ENCODE results near the gene CALCB.

Gene CALCB

GRCh38 chr11:15108592-15109130 lies 35.3 kb downstream of the CALCB start:
- H3K36me3 ChIP-seq (ENCODE audit: control insufficient read depth, insufficient read depth, low read length, severe bottlenecking): no peaks in the 10 kb centered on the region
- H3K27me3 ChIP-seq (replicated peaks; ENCODE audit: control insufficient read depth, insufficient read depth, low read length): no peaks in the 10 kb centered on the region
- no peak for DNase-seq (ENCODE audit: low read depth)
- no peaks in the 10 kb centered on the region for H3K9me3 ChIP-seq (ENCODE audit: control insufficient read depth, low read length)
- no peak overlapping the region for H3K4me3 ChIP-seq (ENCODE audit: low read length)
- peaks cover 13% of the 10 kb centered on the region for H3K4me1 ChIP-seq (ENCODE audit: control insufficient read depth, insufficient read depth, low read length)
- no peak overlapping the region for H3K9ac ChIP-seq (ENCODE audit: low read length)

- Histone ChIP-seq H3K4me3 (ENCODE audit: low read length) (no peak overlapping the region), H3K9ac (ENCODE audit: low read length) (no peak overlapping the region), H3K4me1 (ENCODE audit: control insufficient read depth, insufficient read depth, low read length) (peaks cover 13% of the 10 kb centered on the region), H3K36me3 (ENCODE audit: control insufficient read depth, insufficient read depth, low read length, severe bottlenecking) (no peaks in the 10 kb centered on the region), H3K9me3 (ENCODE audit: control insufficient read depth, low read length) (no peaks in the 10 kb centered on the region), H3K27me3 (replicated peaks; ENCODE audit: control insufficient read depth, insufficient read depth, low read length) (no peaks in the 10 kb centered on the region)
- DNase-seq (ENCODE audit: low read depth): no peak
Observed at GRCh38 chr11:15109602-15110001, 36.2 kb downstream of the CALCB start.

GRCh38 chr11:15111215-15111614 lies 37.8 kb downstream of the CALCB start:
- DNase-seq (ENCODE audit: low read depth): no peak
- no peak overlapping the region for H3K9ac ChIP-seq (ENCODE audit: low read length)
- peaks cover 16% of the 10 kb centered on the region for H3K4me1 ChIP-seq (ENCODE audit: control insufficient read depth, insufficient read depth, low read length)
- H3K9me3 ChIP-seq (ENCODE audit: control insufficient read depth, low read length): no peaks in the 10 kb centered on the region
- H3K27me3 ChIP-seq (replicated peaks; ENCODE audit: control insufficient read depth, insufficient read depth, low read length): peaks cover 8% of the 10 kb centered on the region
- H3K4me3 ChIP-seq (ENCODE audit: low read length): no peak overlapping the region
- no peaks in the 10 kb centered on the region for H3K36me3 ChIP-seq (ENCODE audit: control insufficient read depth, insufficient read depth, low read length, severe bottlenecking)

GRCh38 chr11:15112131-15112541 lies 38.7 kb downstream of the CALCB start:
- peaks cover 8% of the 10 kb centered on the region for H3K27me3 ChIP-seq (replicated peaks; ENCODE audit: control insufficient read depth, insufficient read depth, low read length)
- DNase-seq (ENCODE audit: low read depth): no peak
- no peaks in the 10 kb centered on the region for H3K9me3 ChIP-seq (ENCODE audit: control insufficient read depth, low read length)
- H3K9ac ChIP-seq (ENCODE audit: low read length): no peak overlapping the region
- no peak overlapping the region for H3K4me3 ChIP-seq (ENCODE audit: low read length)
- H3K36me3 ChIP-seq (ENCODE audit: control insufficient read depth, insufficient read depth, low read length, severe bottlenecking): no peaks in the 10 kb centered on the region
- peaks cover 7% of the 10 kb centered on the region for H3K4me1 ChIP-seq (ENCODE audit: control insufficient read depth, insufficient read depth, low read length)

- H3K27me3 ChIP-seq (replicated peaks; ENCODE audit: control insufficient read depth, insufficient read depth, low read length): peaks cover 8% of the 10 kb centered on the region
- H3K4me1 ChIP-seq (ENCODE audit: control insufficient read depth, insufficient read depth, low read length): peaks cover 3% of the 10 kb centered on the region
- no peaks in the 10 kb centered on the region for H3K36me3 ChIP-seq (ENCODE audit: control insufficient read depth, insufficient read depth, low read length, severe bottlenecking)
- no peak overlapping the region for H3K9ac ChIP-seq (ENCODE audit: low read length)
- DNase-seq (ENCODE audit: low read depth): no peak
- no peak overlapping the region for H3K4me3 ChIP-seq (ENCODE audit: low read length)
- no peaks in the 10 kb centered on the region for H3K9me3 ChIP-seq (ENCODE audit: control insufficient read depth, low read length)
Observed at GRCh38 chr11:15113381-15113780, 40.0 kb downstream of the CALCB start.

GRCh38 chr11:15114501-15115475 lies 41.4 kb downstream of the CALCB start, which contains the start of gene INSC:
Gene INSC, plus strand, starts transcription at chr11:15114923. Its CDS starts 34,252 bp downstream, at chr11:15149175.
- H3K9me3 ChIP-seq (ENCODE audit: control insufficient read depth, low read length): no peaks in the 10 kb centered on the region
- H3K27me3 ChIP-seq (replicated peaks; ENCODE audit: control insufficient read depth, insufficient read depth, low read length): peaks cover 8% of the 10 kb centered on the region
- H3K4me1 ChIP-seq (ENCODE audit: control insufficient read depth, insufficient read depth, low read length): peaks cover 8% of the 10 kb centered on the region
- H3K9ac ChIP-seq (ENCODE audit: low read length): no peak within 1 kb of the TSS
- H3K36me3 ChIP-seq (ENCODE audit: control insufficient read depth, insufficient read depth, low read length, severe bottlenecking): no peaks in the 10 kb centered on the region
- H3K4me3 ChIP-seq (ENCODE audit: low read length): peak within 1 kb of the TSS; percentile 58
- DNase-seq (ENCODE audit: low read depth): peak; percentile 52

GRCh38 chr11:15115686-15116085 lies 42.3 kb downstream of the CALCB start:
- Histone ChIP-seq H3K4me1 (ENCODE audit: control insufficient read depth, insufficient read depth, low read length) (peaks cover 12% of the 10 kb centered on the region), H3K36me3 (ENCODE audit: control insufficient read depth, insufficient read depth, low read length, severe bottlenecking) (no peaks in the 10 kb centered on the region), H3K9me3 (ENCODE audit: control insufficient read depth, low read length) (no peaks in the 10 kb centered on the region), H3K9ac (ENCODE audit: low read length) (no peak overlapping the region), H3K4me3 (ENCODE audit: low read length) (no peak overlapping the region), H3K27me3 (replicated peaks; ENCODE audit: control insufficient read depth, insufficient read depth, low read length) (peaks cover 8% of the 10 kb centered on the region)
- DNase-seq (ENCODE audit: low read depth): no peak

- Histone ChIP-seq H3K9ac (ENCODE audit: low read length) (no peak overlapping the region), H3K4me1 (ENCODE audit: control insufficient read depth, insufficient read depth, low read length) (peaks cover 12% of the 10 kb centered on the region), H3K36me3 (ENCODE audit: control insufficient read depth, insufficient read depth, low read length, severe bottlenecking) (no peaks in the 10 kb centered on the region), H3K27me3 (replicated peaks; ENCODE audit: control insufficient read depth, insufficient read depth, low read length) (peaks cover 8% of the 10 kb centered on the region), H3K4me3 (ENCODE audit: low read length) (no peak overlapping the region), H3K9me3 (ENCODE audit: control insufficient read depth, low read length) (no peaks in the 10 kb centered on the region)
- DNase-seq (ENCODE audit: low read depth): no peak
Observed at GRCh38 chr11:15117751-15118150, 44.4 kb downstream of the CALCB start.

GRCh38 chr11:15118431-15118830 lies 45.0 kb downstream of the CALCB start:
- Histone ChIP-seq H3K9ac (ENCODE audit: low read length) (no peak overlapping the region), H3K4me3 (ENCODE audit: low read length) (no peak overlapping the region), H3K4me1 (ENCODE audit: control insufficient read depth, insufficient read depth, low read length) (peaks cover 16% of the 10 kb centered on the region), H3K27me3 (replicated peaks; ENCODE audit: control insufficient read depth, insufficient read depth, low read length) (peaks cover 8% of the 10 kb centered on the region), H3K9me3 (ENCODE audit: control insufficient read depth, low read length) (no peaks in the 10 kb centered on the region), H3K36me3 (ENCODE audit: control insufficient read depth, insufficient read depth, low read length, severe bottlenecking) (no peaks in the 10 kb centered on the region)
- DNase-seq (ENCODE audit: low read depth): no peak

- H3K4me1 ChIP-seq (ENCODE audit: control insufficient read depth, insufficient read depth, low read length): peaks cover 24% of the 10 kb centered on the region
- no peak overlapping the region for H3K4me3 ChIP-seq (ENCODE audit: low read length)
- H3K27me3 ChIP-seq (replicated peaks; ENCODE audit: control insufficient read depth, insufficient read depth, low read length): peaks cover 8% of the 10 kb centered on the region
- no peaks in the 10 kb centered on the region for H3K36me3 ChIP-seq (ENCODE audit: control insufficient read depth, insufficient read depth, low read length, severe bottlenecking)
- H3K9ac ChIP-seq (ENCODE audit: low read length): no peak overlapping the region
- no peak for DNase-seq (ENCODE audit: low read depth)
- H3K9me3 ChIP-seq (ENCODE audit: control insufficient read depth, low read length): no peaks in the 10 kb centered on the region
Observed at GRCh38 chr11:15119352-15119751, 46.0 kb downstream of the CALCB start.

- Histone ChIP-seq H3K9me3 (ENCODE audit: control insufficient read depth, low read length) (no peaks in the 10 kb centered on the region), H3K36me3 (ENCODE audit: control insufficient read depth, insufficient read depth, low read length, severe bottlenecking) (no peaks in the 10 kb centered on the region), H3K27me3 (replicated peaks; ENCODE audit: control insufficient read depth, insufficient read depth, low read length) (peaks cover 8% of the 10 kb centered on the region), H3K4me3 (ENCODE audit: low read length) (no peak overlapping the region), H3K4me1 (ENCODE audit: control insufficient read depth, insufficient read depth, low read length) (peaks cover 26% of the 10 kb centered on the region), H3K9ac (ENCODE audit: low read length) (no peak overlapping the region)
- DNase-seq (ENCODE audit: low read depth): no peak
Observed at GRCh38 chr11:15119826-15120225, 46.4 kb downstream of the CALCB start.

All from adipocyte (in vitro differentiated cells).